ENCODE measurements around the gene UQCC2. TPM values are rescaled to one million over a fixed set of nuclear protein-coding genes. Genes with fewer than 3 reads are reported as not detected.

The UQCC2 gene
- total and polyA plus RNA-seq, 2 of the 4 experiments (the other 2 are of a cell fraction) = 13.8 to 34.5 TPM

DNA sequence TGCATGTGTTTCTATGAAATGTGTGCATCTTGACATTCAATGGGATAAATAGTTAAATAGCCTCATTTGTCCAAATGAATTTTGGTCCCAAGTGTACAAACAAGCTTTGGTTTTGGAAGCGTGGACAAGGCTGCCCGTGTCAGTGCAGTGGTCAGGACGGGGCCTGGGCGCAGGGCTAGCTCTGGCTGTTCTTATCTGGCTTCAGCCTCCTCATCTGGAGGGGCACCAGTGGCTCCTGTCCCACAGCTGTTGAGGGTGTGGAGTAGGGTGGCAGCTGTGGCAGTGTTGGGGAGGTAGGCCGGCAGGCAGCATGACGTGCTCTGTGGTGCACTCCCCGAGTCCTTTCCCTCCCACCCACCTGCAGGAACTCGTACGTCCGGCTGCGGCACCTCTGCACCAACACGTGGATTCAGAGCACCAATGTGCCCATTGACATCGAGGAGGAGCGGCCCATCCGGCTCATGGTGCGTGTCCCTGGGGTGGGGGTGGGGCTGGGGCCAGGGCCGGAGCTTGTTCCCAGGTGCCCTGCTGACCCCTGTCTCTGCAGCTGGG is 46.9 kb downstream of the UQCC2 start:
- Histone ChIP-seq H2AK5ac (ENCODE audit: low read depth, low read length) (no peak overlapping the region), H2BK20ac (ENCODE audit: low read depth, low read length) (no peak overlapping the region), H2BK15ac (ENCODE audit: low read depth, low read length) (no peak overlapping the region), H3K4me3 (ENCODE audit: insufficient read depth, low read depth, low read length) (no peak overlapping the region), H2BK120ac (ENCODE audit: low read depth, low read length) (no peak overlapping the region), H3K4ac (ENCODE audit: low read depth, low read length) (no peak overlapping the region), H3K56ac (ENCODE audit: extremely low read depth, insufficient read depth, low read length) (no peak overlapping the region), H3K27me3 (ENCODE audit: control insufficient read depth, insufficient read depth, low read length) (no peaks in the 10 kb centered on the region; the same call in 1 of the 2 replicates), H3K9ac (ENCODE audit: low read depth, low read length) (no peak overlapping the region), H3K18ac (ENCODE audit: low read depth, low read length) (no peak overlapping the region), H2AFZ (replicated peaks; ENCODE audit: low read length, poor library complexity) (no peak overlapping the region), H3K9me1 (ENCODE audit: insufficient read depth, low read length) (no peaks in the 10 kb centered on the region), H3K14ac (replicated peaks; ENCODE audit: low read depth, low read length) (no peak overlapping the region), H4K91ac (ENCODE audit: insufficient read depth, low read depth, low read length) (no peak overlapping the region), H2BK5ac (ENCODE audit: low read depth, low read length, poor library complexity, severe bottlenecking) (no peak overlapping the region), H3K36me3 (ENCODE audit: control insufficient read depth, insufficient read depth, low read length) (no peaks in the 10 kb centered on the region), H2AK9ac (replicated peaks; ENCODE audit: low read depth, low read length, poor library complexity) (no peak overlapping the region), H3K79me1 (ENCODE audit: low read depth in 1 of 2, low read length in 2 of 2) (no peaks in the 10 kb centered on the region), H3K4me1 (ENCODE audit: control insufficient read depth, insufficient read depth, low read length) (no peaks in the 10 kb centered on the region), H3K27ac (ENCODE audit: insufficient read depth, low read length) (no peak overlapping the region), H3K4me2 (ENCODE audit: low read depth, low read length) (no peak overlapping the region), H3K9me3 (ENCODE audit: control insufficient read depth, insufficient read depth, low read length) (no peaks in the 10 kb centered on the region), H3K23ac (ENCODE audit: low read depth, low read length) (no peak overlapping the region), H4K20me1 (ENCODE audit: insufficient read depth, low read length) (no peaks in the 10 kb centered on the region), H4K5ac (ENCODE audit: low read depth, low read length) (no peak overlapping the region), H4K8ac (ENCODE audit: low read depth in 2 of 2, low read length in 2 of 2) (no peak overlapping the region)
- dilution Hi-C loops (cut with HindIII; ENCODE audit: low sequenced_read_pairs, unreplicated experiment) = no loop called here
- WGBS, 2 experiments (ENCODE audit: extremely low coverage in 2 of 2, insufficient read length in 1 of 2) = no CpG with 5 or more reads among the region's 17 CpGs
- CTCF ChIA-PET = interaction anchor here (1.3 kb wide), 1 partner anchor 74 kb away, joined by 3 read pairs; no protein-coding TSS in a partner anchor
- TF ChIP-seq ELK1 (IDR thresholded peaks at IDR 0.05; ENCODE audit: borderline replicate concordance, low read depth, low read length) (no peak), SMC3 (IDR thresholded peaks at IDR 0.05; ENCODE audit: low read depth, low read length) (no peak), MXI1 (IDR thresholded peaks at IDR 0.05; ENCODE audit: borderline replicate concordance, low read depth, low read length) (no peak), MAFK (IDR thresholded peaks at IDR 0.05; ENCODE audit: low read depth, low read length) (no peak), CHD1 (IDR thresholded peaks at IDR 0.05; ENCODE audit: low read depth, low read length) (no peak)
- TF ChIP-seq, protein P1, sequence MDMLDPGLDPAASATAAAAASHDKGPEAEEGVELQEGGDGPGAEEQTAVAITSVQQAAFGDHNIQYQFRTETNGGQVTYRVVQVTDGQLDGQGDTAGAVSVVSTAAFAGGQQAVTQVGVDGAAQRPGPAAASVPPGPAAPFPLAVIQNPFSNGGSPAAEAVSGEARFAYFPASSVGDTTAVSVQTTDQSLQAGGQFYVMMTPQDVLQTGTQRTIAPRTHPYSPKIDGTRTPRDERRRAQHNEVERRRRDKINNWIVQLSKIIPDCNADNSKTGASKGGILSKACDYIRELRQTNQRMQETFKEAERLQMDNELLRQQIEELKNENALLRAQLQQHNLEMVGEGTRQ (IDR thresholded peaks at IDR 0.05; ENCODE audit: low read depth, low read length) = no peak
- no TSS peak for BruUV-seq (replicated peaks)
- POLR2A ChIA-PET (ENCODE audit: unreplicated experiment) = no interaction called here
- ATAC-seq (ENCODE audit: low read depth) = no peak
- DNase-seq = no peak
- intact Hi-C loops (cut with micrococcal nuclease) = no loop called here
- in situ Hi-C loops (cut with MboI; ENCODE audit: low sequenced_read_pairs) = no loop called here

Data from IMR-90 (cell line).